Esophagus muscularis mucosa (tissue), 4 donors: ENCODE data around the gene CEP85.

ENCODE experiments used
- EP300 ChIP-seq: sonication (generic); formaldehyde crosslinking; IDR thresholded peaks from one replicate; pipeline ENCODE4 v1.6.1; 2017; ENCODE audit warnings: antibody characterized with exemption
- POLR2A ChIP-seq: fragments of 450-650 bp; IDR thresholded peaks from one replicate; pipeline ENCODE4 v1.6.1; 2017; ENCODE audit warnings: antibody characterized with exemption, moderate library complexity, mild to moderate bottlenecking, low read depth
- POLR2AphosphoS5 ChIP-seq, 2 donors: sonication (generic); formaldehyde crosslinking; IDR thresholded peaks; one replicate each; pipeline ENCODE4 v1.6.1; 2017; ENCODE audit warnings: antibody characterized with exemption in 2 of 2
- TF ChIP-seq, protein P1 (sequence below), 3 experiments: fragments of 200-600 bp in 2 of 3; fragments of 450-650 bp in 1 of 3; sonication (generic) in 2 of 3; IDR thresholded peaks; one replicate each; pipeline ENCODE4 v1.5.1; 2017 to 2019; ENCODE audit warnings: antibody characterized with exemption in 3 of 3, mild to moderate bottlenecking in 2 of 3, moderate library complexity in 1 of 3

DNA sequence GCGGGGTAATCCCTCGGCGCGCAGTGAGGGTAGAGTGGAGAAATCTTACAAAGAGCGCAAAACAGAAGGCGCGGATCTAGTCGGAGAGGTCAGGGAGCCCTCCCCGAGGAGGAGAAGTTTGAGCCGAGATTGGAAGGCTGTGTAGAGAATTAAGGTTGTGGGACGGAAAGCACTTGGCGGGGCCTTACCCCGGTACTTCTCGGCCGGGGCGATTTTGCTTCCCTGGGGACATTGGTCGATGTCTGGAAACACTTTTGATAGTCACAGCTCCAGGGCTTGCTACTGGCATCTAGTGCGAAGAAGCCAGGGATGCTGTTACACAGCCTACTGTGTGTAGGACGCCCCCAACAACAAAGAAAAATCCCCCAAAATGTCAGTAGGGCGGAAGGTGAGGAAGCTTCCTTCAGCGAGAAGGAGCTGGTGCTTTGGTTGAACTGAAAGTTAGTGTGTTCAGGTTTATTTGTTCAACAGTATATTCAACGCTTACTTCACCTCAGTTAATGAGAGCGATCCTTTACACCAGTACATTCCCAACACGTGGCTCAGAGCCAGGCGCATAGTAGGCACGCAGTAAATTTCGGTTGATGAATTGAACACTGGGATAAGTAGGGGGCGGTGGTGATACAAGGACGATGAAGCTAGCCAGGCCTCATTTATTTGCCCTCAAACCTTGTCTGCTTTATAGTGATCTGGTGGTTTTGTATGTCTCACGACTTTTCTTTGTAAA, 807 bp downstream of the CEP85 start:
- TF ChIP-seq, protein P1, sequence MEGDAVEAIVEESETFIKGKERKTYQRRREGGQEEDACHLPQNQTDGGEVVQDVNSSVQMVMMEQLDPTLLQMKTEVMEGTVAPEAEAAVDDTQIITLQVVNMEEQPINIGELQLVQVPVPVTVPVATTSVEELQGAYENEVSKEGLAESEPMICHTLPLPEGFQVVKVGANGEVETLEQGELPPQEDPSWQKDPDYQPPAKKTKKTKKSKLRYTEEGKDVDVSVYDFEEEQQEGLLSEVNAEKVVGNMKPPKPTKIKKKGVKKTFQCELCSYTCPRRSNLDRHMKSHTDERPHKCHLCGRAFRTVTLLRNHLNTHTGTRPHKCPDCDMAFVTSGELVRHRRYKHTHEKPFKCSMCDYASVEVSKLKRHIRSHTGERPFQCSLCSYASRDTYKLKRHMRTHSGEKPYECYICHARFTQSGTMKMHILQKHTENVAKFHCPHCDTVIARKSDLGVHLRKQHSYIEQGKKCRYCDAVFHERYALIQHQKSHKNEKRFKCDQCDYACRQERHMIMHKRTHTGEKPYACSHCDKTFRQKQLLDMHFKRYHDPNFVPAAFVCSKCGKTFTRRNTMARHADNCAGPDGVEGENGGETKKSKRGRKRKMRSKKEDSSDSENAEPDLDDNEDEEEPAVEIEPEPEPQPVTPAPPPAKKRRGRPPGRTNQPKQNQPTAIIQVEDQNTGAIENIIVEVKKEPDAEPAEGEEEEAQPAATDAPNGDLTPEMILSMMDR (IDR thresholded peaks at IDR 0.05), result no peak
- TF ChIP-seq POLR2A, result no peak
- no peak for TF ChIP-seq EP300
- no peak for TF ChIP-seq POLR2AphosphoS5 (IDR thresholded peaks at IDR 0.05)
